ENCODE measurements around the gene ODAM. TPM values are rescaled to one million over a fixed set of nuclear protein-coding genes. Genes with fewer than 3 reads are reported as not detected.

The ODAM gene
- polyA plus RNA-seq, 3 donors, result not detected

DNA sequence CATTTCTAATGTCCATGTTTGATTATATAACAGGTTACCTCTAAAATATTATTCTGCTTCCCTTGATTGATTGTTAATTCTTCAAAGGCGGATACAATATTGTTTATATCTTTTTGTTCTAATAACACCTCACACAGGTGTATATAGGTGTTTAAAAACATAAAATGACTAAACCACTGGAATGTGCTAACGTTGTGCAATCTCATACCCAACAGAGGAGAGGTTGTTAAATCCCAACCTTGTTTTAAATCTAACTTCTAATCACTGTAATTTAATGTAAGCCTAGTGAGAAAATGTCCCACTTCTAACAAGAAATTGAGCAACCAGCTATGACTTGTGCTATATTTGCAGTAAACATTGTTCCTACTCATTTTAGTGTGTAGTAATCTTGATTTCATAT, 1.3 kb downstream of the ODAM start:
- Histone ChIP-seq H4K20me1 (ENCODE audit: insufficient read depth, low read length) (no peaks in the 10 kb centered on the region), H3K79me2 (ENCODE audit: insufficient read depth, low read length) (no peaks in the 10 kb centered on the region), H3K4me2 (replicated peaks; ENCODE audit: extremely low read depth, low read length, poor library complexity, severe bottlenecking) (no peak overlapping the region), H3K9me3 (replicated peaks in 1 of 2; ENCODE audit: control insufficient read depth in 1 of 2, insufficient read depth in 1 of 2, low read length in 2 of 2) (no peaks in the 10 kb centered on the region), H3K4me1 (ENCODE audit: control insufficient read depth in 1 of 2, insufficient read depth in 2 of 2, low read length in 2 of 2) (no peaks in the 10 kb centered on the region), H3K27me3 (ENCODE audit: control insufficient read depth in 2 of 2, insufficient read depth in 2 of 2, low read length in 2 of 2) (no peaks in the 10 kb centered on the region), H3K4me3 (replicated peaks in 1 of 3; ENCODE audit: low read depth in 2 of 3, low read length in 3 of 3) (no peak overlapping the region), H3K9ac (ENCODE audit: insufficient read depth, low read length, poor library complexity, severe bottlenecking) (no peak overlapping the region), H3K27ac (ENCODE audit: low read depth in 1 of 2, low read length in 2 of 2) (no peak overlapping the region), H2AFZ (ENCODE audit: insufficient read depth, low read depth, low read length, poor library complexity, severe bottlenecking) (no peak overlapping the region), H3K36me3 (replicated peaks in 1 of 2; ENCODE audit: control insufficient read depth in 1 of 2, insufficient read depth in 2 of 2, low read length in 2 of 2) (no peaks in the 10 kb centered on the region)
- no CpG with 5 or more reads among the region's 2 CpGs for WGBS (ENCODE audit: insufficient coverage)
- intact Hi-C loops (cut with micrococcal nuclease), result no loop called here
- no peaks in the 10 kb centered on the region for H3K36me3 Mint-ChIP-seq
- no peak for DNase-seq
- H3K4me1 Mint-ChIP-seq, result no peaks in the 10 kb centered on the region
- H3K27ac Mint-ChIP-seq, result no peak overlapping the region
- peaks cover 0 to 3% (median 0%) of the 10 kb centered on the region in 3 donors for H3K27me3 Mint-ChIP-seq (ENCODE audit: low read depth in 3 of 3)
- TF ChIP-seq, protein P1, sequence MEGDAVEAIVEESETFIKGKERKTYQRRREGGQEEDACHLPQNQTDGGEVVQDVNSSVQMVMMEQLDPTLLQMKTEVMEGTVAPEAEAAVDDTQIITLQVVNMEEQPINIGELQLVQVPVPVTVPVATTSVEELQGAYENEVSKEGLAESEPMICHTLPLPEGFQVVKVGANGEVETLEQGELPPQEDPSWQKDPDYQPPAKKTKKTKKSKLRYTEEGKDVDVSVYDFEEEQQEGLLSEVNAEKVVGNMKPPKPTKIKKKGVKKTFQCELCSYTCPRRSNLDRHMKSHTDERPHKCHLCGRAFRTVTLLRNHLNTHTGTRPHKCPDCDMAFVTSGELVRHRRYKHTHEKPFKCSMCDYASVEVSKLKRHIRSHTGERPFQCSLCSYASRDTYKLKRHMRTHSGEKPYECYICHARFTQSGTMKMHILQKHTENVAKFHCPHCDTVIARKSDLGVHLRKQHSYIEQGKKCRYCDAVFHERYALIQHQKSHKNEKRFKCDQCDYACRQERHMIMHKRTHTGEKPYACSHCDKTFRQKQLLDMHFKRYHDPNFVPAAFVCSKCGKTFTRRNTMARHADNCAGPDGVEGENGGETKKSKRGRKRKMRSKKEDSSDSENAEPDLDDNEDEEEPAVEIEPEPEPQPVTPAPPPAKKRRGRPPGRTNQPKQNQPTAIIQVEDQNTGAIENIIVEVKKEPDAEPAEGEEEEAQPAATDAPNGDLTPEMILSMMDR (IDR thresholded peaks at IDR 0.05), result no peak
- no peaks in the 10 kb centered on the region for H3K9me3 Mint-ChIP-seq
- no peak overlapping the region for H3K4me3 Mint-ChIP-seq

DNA sequence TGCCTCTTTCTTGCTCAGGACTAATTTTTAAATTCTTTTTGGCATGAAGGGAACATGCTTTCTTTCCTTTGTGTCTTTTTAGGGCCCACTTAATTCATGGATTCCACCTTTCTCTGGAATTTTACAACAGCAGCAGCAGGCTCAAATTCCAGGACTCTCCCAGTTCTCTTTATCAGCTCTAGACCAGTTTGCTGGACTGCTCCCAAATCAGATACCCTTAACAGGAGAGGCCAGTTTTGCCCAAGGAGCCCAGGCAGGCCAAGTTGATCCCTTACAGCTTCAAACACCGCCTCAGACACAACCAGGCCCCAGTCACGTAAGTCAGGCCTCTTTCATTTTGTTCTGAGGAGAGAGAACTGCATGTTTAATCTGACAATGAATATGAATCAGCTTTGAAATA, 2.3 kb downstream of the ODAM start:
- WGBS (ENCODE audit: insufficient coverage), result no CpG with 5 or more reads among the region's 2 CpGs
- Histone ChIP-seq H3K4me3 (replicated peaks in 1 of 3; ENCODE audit: low read depth in 2 of 3, low read length in 3 of 3) (no peak overlapping the region), H3K27ac (ENCODE audit: low read depth in 1 of 2, low read length in 2 of 2) (no peak overlapping the region), H2AFZ (ENCODE audit: insufficient read depth, low read depth, low read length, poor library complexity, severe bottlenecking) (no peak overlapping the region), H3K36me3 (replicated peaks in 1 of 2; ENCODE audit: control insufficient read depth in 1 of 2, insufficient read depth in 2 of 2, low read length in 2 of 2) (no peaks in the 10 kb centered on the region), H3K27me3 (ENCODE audit: control insufficient read depth in 2 of 2, insufficient read depth in 2 of 2, low read length in 2 of 2) (no peaks in the 10 kb centered on the region), H3K9me3 (replicated peaks in 1 of 2; ENCODE audit: control insufficient read depth in 1 of 2, insufficient read depth in 1 of 2, low read length in 2 of 2) (no peaks in the 10 kb centered on the region), H3K79me2 (ENCODE audit: insufficient read depth, low read length) (no peaks in the 10 kb centered on the region), H3K4me1 (ENCODE audit: control insufficient read depth in 1 of 2, insufficient read depth in 2 of 2, low read length in 2 of 2) (no peaks in the 10 kb centered on the region), H3K9ac (ENCODE audit: insufficient read depth, low read length, poor library complexity, severe bottlenecking) (no peak overlapping the region), H3K4me2 (replicated peaks; ENCODE audit: extremely low read depth, low read length, poor library complexity, severe bottlenecking) (no peak overlapping the region), H4K20me1 (ENCODE audit: insufficient read depth, low read length) (no peaks in the 10 kb centered on the region)
- Mint-ChIP-seq H3K36me3 (no peaks in the 10 kb centered on the region), H3K4me3 (no peak overlapping the region), H3K4me1 (no peaks in the 10 kb centered on the region), H3K27ac (no peak overlapping the region), H3K9me3 (no peaks in the 10 kb centered on the region), H3K27me3 (ENCODE audit: low read depth in 3 of 3) (peaks cover 0 to 5% (median 0%) of the 10 kb centered on the region in 3 donors)
- intact Hi-C loops (cut with micrococcal nuclease), result no loop called here
- TF ChIP-seq, protein P1 (IDR thresholded peaks at IDR 0.05), result no peak
- DNase-seq, result no peak

All from CD14-positive monocyte (primary cell).